Raji (cell line): Measurements from ENCODE around the gene RPS6KA2.

Experiments
- POLR2A ChIP-seq: IDR thresholded peaks from 2 replicates; pipeline ENCODE4 v1.6.1; 2011; ENCODE audit warnings: low read depth, low read length, control low read depth; ENCODE audit not compliant: insufficient read depth

RPS6KA2 gene

DNA sequence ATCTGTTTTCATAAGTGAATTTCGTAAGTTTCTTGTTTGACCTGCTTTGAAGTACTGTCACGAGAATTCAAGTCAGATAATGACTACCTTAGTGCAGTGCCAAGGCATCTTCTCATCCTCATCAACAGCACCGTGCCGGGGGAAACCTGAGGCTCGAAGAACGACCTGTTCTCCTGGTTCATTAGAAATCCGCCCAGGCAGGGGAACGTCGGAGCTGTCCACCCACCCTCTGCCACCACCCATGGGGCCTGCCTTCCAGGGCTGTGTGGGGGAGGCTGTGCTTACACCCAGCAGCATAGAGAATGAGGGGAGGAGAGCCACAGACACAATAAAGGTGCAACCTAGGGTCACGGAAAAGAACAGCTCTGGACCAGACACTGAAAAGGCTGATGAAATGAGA, 142.2 kb downstream of the RPS6KA2 start:
- no peak for TF ChIP-seq POLR2A

DNA sequence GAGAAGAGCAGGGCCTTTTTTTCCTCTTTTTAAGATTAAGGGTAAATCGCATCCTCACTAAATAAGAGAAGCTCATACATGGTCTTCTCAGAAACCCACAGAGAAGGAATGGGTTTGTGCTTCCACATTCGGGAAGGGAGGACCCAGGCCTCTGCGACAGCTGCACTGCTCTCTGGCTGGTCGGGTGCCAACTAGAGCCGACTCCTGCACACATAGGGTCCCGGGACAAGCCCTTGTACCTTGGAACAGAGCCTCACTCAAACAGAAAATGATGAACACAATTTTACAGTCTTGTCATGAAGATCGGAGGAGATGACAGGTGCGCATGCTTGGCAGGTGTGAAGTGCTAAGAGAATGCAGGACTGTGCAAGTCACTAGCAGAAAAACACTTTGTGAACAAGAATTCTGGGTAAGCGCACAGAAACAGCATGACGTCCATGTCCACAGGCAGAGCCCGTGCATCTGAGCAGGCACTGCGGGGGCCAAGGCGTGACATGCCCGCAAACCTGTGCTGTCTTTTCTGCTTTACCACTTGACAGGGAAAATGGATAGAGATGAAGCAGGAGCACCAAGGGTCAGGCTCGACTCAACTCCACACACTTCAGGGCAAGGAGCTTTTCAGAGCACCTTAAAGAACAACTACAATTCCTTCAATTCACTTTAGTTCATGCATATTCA, 143.3 kb downstream of the RPS6KA2 start:
- TF ChIP-seq POLR2A: no peak

GRCh38 chr6:166483026-166483425, 144.0 kb downstream of the RPS6KA2 start:
- TF ChIP-seq POLR2A: no peak

DNA sequence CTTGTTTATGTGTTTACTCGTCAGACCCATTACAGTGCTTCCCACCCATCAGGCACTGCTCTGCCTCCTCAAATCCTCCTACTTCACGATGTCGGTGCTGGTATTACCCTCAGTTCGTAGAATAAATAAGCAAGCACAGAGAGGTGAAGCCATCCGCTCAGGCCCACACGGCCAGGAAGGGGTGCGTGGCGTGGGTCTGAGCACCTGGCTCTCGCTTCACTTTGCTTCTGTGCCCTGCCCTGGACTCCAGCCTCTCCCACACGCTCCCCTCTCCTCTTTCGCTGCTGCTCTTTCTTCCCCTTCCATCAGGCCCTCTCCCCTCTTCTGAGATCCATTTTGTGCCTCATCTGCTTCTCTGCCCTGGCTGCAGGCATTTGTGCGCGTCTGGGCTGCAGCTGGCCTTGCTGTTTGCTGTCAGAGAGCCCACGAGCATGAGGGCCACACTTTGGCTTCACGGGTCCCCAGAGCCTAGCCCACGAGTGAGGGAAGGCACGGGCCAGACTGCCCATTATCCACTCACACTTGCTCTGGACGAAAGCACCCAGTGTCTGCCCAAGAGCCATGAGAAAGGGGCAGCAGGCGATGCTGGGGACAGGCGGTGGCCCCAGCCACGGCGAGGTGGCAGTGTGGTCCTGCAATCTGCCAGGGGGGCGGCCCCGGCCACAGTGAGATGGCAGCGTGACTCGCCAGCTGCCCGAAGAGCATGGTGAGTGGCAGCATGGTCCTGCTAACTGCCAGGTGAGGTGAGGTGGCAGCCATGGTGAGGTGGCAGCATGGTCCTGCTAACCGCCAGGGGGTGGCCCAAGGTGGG, 148.1 kb downstream of the RPS6KA2 start:
- no peak for TF ChIP-seq POLR2A

GRCh38 chr6:166477647-166478365, 149.2 kb downstream of the RPS6KA2 start:
- TF ChIP-seq POLR2A: no peak

GRCh38 chr6:166476634-166477215, 150.3 kb downstream of the RPS6KA2 start:
- TF ChIP-seq POLR2A: no peak

DNA sequence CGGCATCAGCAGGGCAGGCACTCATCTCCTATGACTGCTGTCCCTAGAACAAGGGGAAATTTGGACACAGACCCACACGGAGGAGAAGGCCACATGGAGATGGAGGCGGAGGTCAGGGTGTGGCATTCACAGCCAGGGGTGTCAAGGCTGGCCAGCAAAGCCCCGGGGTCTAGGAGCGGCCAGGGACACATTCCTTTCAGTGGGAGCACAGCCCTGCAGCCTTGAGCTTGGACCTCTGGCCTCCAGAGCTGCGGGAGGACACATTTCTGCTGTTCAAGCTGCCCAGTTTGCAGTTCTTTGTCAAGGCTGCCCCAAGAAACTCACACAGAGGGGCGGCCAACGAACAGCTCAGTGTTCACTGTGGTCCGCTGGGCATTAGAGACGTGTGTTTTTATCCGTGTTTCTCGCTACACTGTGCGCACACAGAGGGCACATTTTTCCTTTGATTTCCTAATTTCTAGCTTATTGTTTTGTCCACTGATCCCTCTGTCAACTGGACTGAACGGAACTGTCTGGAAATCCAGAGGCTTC, 150.9 kb downstream of the RPS6KA2 start:
- TF ChIP-seq POLR2A: no peak

DNA sequence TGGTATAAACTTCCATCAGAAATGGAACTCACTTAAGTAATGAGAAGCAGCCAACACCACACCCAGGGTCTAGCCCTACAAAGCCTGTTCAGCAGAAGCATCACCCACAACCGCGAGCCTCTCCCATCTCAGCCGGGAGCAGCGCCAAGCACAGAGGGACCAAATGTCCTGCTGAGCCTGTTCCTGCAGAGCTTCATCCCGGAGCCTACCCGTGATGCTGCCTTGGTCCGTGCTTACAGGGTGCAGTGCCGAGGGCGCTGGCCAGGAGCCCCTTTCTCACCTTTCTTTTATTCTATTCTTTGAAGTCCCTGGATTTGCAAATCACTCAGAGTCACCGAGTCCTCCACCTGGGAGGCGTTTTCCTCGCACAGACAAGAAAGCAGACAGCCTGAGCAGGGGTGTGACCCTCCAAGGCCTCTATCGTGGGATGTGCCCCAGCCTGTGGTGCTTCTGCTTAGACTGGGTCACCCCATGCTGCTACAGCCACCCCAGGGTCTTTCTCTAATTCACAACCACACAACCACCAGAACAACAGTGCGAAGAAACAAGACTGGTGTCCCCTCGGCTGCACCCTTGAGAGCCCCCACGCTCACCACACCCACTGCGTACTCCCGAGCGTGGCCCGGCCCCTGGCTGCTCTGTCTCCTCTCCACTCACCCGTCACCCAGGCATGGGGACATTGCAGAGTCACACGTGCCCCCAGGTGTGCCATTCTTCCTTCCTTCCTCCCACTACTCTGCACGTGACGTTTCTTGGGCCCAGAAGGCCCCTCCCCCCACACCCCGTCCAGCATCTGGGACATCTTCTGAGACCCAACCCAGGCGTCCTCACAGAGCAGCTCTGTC, 152.1 kb downstream of the RPS6KA2 start:
- TF ChIP-seq POLR2A: no peak

- no peak for TF ChIP-seq POLR2A
These were observed 153.0 kb downstream of the RPS6KA2 start for GRCh38 chr6:166473886-166474571.

- TF ChIP-seq POLR2A: no peak
These were observed 154.4 kb downstream of the RPS6KA2 start for GRCh38 chr6:166472636-166473035.

DNA sequence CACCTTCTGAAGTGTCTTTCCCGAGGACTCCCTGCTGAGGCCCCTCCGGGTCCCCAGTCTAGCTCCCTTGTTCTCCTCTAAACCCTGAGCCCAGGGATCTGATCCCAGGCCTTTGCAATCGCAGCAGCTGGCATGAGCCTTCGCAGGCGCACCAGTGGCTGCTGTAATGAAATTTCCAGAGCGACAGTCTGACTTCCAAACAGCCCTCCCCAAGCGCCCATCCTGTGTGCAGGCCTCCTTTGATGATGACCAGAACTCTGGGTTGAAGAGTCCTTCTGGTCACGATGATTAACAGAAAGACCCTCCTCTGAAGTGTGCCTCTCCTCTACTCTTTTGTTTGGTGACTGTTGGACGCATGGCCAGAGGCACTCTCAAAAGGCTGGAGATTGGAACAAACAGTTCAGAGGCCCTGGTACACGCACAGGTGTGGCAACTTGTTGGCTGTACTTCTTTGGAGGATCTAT, 155.2 kb downstream of the RPS6KA2 start:
- no peak for TF ChIP-seq POLR2A

- TF ChIP-seq POLR2A: no peak
These were observed 156.1 kb downstream of the RPS6KA2 start for GRCh38 chr6:166470863-166471410.
